GM10266 (cell line): ENCODE measurements around the gene PTPRT.

ENCODE experiments used
- DNase-seq: peaks from one replicate; pipeline ENCODE4 v3.0.0; 2012; ENCODE audit errors: extremely low spot score
- TF ChIP-seq, protein P1 (sequence below): IDR thresholded peaks from 2 replicates; pipeline ENCODE4 v1.5.1; 2012; ENCODE audit warnings: mild to moderate bottlenecking, low read depth; ENCODE audit not compliant: control insufficient read depth, insufficient read depth; ENCODE audit errors: missing control alignments

Gene PTPRT

DNA sequence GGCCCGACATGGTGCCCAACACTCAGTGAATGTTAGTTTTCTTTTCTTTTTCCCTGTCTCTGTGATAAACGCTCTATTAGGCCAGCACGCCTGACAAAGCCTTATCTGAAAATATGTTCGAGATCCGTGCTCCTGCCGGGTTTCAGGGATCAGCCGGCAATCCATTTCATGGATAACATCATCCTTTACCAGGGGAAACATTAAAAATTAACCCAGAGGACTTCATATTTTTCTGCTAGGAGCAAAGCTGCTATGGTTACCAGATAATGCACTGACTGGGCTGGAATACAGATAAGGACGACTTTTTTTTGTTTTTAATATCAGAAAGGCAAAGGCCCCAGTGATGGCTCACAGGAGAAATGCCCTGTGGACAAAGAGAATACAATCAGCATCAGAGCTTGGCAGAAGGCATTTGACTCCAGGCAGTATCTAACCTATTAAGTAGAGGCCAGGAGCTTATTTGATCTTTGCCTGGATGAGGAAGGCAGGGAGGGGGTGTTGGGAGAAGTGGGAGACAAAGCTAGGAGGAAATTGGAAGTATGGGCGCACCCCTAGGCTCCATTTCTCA lies 1089.5 kb downstream of the PTPRT start:
- TF ChIP-seq, protein P1, sequence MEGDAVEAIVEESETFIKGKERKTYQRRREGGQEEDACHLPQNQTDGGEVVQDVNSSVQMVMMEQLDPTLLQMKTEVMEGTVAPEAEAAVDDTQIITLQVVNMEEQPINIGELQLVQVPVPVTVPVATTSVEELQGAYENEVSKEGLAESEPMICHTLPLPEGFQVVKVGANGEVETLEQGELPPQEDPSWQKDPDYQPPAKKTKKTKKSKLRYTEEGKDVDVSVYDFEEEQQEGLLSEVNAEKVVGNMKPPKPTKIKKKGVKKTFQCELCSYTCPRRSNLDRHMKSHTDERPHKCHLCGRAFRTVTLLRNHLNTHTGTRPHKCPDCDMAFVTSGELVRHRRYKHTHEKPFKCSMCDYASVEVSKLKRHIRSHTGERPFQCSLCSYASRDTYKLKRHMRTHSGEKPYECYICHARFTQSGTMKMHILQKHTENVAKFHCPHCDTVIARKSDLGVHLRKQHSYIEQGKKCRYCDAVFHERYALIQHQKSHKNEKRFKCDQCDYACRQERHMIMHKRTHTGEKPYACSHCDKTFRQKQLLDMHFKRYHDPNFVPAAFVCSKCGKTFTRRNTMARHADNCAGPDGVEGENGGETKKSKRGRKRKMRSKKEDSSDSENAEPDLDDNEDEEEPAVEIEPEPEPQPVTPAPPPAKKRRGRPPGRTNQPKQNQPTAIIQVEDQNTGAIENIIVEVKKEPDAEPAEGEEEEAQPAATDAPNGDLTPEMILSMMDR, result no peak
- DNase-seq, result no peak

DNA sequence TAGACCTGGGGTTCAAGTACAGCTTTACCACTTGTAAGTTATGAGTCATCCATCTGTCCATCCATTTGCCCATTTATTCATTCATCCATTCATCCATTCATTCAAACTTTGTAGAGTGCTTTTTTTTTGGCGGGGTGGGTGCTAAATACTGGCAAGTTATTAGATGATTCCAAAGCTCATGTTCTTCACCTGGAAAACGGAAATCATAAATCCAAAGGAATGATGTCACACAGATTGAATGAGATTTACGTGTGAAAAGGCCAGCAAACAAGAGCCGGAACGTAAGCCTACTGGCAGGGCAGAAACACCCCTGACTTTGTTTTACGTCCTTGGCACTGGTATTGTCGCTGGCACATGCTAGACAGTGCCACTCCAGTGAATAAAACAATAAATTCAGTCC lies 1090.6 kb downstream of the PTPRT start:
- TF ChIP-seq, protein P1, result no peak
- no peak for DNase-seq

DNA sequence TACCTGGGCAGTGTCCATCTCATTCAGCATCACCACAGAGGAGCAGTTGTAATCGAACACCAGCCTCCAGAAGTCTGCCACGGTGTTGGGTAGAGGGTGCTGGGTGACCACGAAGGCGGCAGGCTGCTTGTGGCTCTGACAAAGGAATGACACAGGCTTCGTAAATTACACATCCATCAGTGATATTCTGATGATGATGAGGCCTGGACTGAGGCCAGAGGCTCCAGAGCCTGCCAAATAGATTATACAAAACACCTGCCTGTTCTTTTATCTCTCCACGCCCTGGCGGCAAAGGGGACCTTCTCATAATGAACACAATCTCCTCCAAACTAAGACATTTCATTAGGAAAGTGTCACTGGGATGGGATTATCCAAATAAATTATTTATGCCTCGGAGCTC lies 1091.3 kb downstream of the PTPRT start:
- TF ChIP-seq, protein P1, result no peak

DNA sequence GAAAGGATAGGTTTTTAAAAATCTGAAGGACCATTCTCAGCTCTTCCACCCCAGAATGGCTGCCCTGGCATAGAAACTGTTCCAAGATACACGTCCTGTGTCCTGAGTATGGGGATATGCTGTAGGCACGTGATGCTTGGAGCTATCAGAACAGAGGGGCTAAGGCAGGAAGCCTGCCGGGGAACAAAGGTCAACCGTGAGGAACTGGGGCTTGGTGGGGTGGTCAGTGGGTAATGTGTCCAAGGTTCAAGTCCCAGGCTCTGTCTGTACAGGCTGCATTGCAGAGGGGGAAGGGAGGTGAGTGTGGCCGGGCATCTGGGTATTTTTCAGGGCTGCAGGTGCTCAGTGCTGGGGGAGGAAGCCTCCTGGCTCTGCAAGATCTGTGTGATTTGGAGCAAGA lies 1092.0 kb downstream of the PTPRT start:
- TF ChIP-seq, protein P1, result no peak
- DNase-seq, result no peak

More for the DNA sequence above, 1091.3 kb downstream of the PTPRT start:
- DNase-seq, result no peak

DNA sequence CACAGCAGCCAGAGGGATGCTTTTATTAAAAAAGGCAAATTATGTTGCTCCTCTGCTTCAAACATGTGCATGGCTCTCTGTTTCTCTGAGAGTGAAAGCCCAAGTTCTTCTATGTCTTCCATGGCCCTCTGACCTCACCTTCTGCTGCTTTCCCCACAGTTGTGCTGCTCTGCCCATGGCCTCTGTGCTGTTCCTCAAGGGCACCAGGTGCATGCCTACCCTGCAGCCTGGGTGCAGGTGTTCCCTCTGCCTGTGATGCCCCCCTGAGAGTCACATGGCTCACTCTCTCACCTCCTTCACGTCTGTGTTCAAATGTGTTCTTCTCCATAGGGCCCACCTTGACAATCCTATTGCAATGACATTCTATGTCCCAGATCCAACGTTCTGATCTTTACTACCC lies 1094.5 kb downstream of the PTPRT start:
- DNase-seq, result no peak
- TF ChIP-seq, protein P1, result no peak

DNA sequence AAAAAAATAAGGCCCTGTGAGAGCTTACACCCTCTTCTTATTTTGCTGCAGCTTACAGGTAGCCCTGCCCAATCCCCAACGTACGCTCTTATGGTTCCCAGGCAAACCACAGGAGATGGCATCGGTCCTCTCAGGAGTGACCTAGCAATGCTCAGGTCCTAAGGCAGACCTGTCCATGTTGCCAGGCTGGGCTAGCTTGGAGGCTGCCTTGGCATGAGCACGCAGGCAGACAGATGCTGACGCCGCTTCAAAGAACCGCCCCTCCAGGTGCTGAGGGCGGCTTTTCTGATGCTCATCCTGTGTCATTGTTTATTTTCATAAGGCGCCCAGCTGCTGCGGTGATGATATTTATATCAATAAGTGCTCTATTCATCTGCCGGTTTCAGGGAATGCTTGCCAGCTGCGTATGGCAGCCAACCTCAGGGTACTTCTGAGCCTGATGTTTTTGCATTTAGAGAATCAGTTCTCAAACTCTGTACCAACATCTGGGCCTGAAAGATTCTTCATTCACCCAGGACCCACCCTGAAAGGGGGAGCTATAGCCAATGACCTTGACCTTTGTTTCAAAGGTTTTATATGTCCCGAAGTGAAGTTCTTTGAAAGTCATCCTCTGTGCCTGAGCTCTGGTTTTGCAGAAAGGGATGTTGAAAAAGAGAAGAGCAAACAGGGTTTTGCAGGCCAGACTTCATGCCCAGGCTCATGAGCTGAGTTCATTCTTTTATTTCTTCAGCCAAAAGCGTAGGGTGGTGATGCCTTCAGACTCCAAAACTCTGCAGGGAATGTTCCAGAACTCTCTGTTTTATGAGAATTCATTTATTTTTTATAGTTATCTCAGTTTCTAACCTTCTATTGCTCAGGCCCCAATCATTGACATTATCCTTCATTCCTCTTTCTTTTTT lies 1095.9 kb downstream of the PTPRT start:
- no peak for DNase-seq
- TF ChIP-seq, protein P1, result no peak

DNA sequence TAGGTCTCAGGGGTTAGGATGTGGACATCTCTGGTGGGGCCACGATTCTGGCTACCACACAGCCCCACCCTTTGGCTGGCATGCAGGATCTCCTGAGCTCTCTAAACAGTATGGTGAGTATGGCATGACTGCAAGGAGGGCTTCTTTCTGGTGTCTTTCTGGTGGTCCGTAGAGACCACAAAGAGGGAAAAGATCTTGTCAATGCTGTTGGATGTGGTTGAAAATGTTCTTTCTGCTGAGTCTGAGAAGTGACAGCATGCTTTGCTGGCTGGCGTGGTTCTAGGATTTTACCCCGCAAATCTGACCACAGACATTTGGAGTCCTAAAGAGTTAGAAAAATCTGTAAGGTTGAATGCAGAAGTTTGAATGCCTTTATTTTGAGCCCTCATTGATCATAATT lies 1096.7 kb downstream of the PTPRT start:
- TF ChIP-seq, protein P1, result no peak
- DNase-seq, result no peak
